HEK293 (cell line): ENCODE data around the gene MAB21L3.

Experiments used
- CTCF ChIP-seq: fragments of 450-650 bp; formaldehyde crosslinking; IDR thresholded peaks from 2 replicates; pipeline ENCODE4 v1.5.1; 2016; ENCODE audit warnings: missing biosample characterization, missing genetic modification characterization
- HOXC10 ChIP-seq: sonication (generic); formaldehyde crosslinking; IDR thresholded peaks from 2 replicates; pipeline ENCODE4 v1.8.1; 2023; ENCODE audit warnings: mild to moderate bottlenecking, missing genetic modification reagents
- ZBTB17 ChIP-seq: fragments of 450-650 bp; formaldehyde crosslinking; IDR thresholded peaks from 2 replicates; pipeline ENCODE4 v1.5.1; 2016; ENCODE audit warnings: missing biosample characterization, missing genetic modification characterization
- ZFP3 ChIP-seq: fragments of 450-650 bp; formaldehyde crosslinking; IDR thresholded peaks from 2 replicates; pipeline ENCODE4 v1.5.1; 2016; ENCODE audit warnings: low read depth, missing biosample characterization, missing genetic modification characterization
- ZFP41 ChIP-seq: fragments of 450-650 bp; formaldehyde crosslinking; IDR thresholded peaks from 2 replicates; pipeline ENCODE4 v1.5.1; 2016; ENCODE audit warnings: missing biosample characterization, missing genetic modification characterization, borderline replicate concordance
- ZIC2 ChIP-seq: fragments of 450-650 bp; formaldehyde crosslinking; IDR thresholded peaks from 2 replicates; pipeline ENCODE4 v1.5.1; 2016; ENCODE audit warnings: missing biosample characterization, missing genetic modification characterization
- ZNF324 ChIP-seq: fragments of 450-650 bp; formaldehyde crosslinking; IDR thresholded peaks from 2 replicates; pipeline ENCODE4 v1.5.1; 2016; ENCODE audit warnings: missing biosample characterization, missing genetic modification characterization
- ZNF398 ChIP-seq: fragments of 450-650 bp; formaldehyde crosslinking; IDR thresholded peaks from 2 replicates; pipeline ENCODE4 v1.5.1; 2017; ENCODE audit warnings: missing biosample characterization, missing genetic modification characterization
- ZNF449 ChIP-seq: fragments of 450-650 bp; formaldehyde crosslinking; IDR thresholded peaks from 2 replicates; pipeline ENCODE4 v1.5.1; 2017; ENCODE audit warnings: missing biosample characterization, mild to moderate bottlenecking, missing genetic modification characterization, moderate library complexity
- ZNF530 ChIP-seq: fragments of 450-650 bp; formaldehyde crosslinking; IDR thresholded peaks from 2 replicates; pipeline ENCODE4 v1.5.1; 2016; ENCODE audit warnings: low read depth, missing biosample characterization, missing genetic modification characterization
- ZNF785 ChIP-seq: fragments of 450-650 bp; formaldehyde crosslinking; IDR thresholded peaks from 2 replicates; pipeline ENCODE4 v1.5.1; 2016; ENCODE audit warnings: missing biosample characterization, missing genetic modification characterization

- no peak for TF ChIP-seq CTCF (tag by site-specific recombination)
- no peak for TF ChIP-seq HOXC10 (CRISPR knock-in tag)
- TF ChIP-seq ZBTB17 (tag by site-specific recombination) = no peak
- TF ChIP-seq ZNF449 (tag by site-specific recombination) = no peak
- TF ChIP-seq ZNF530 (tag by site-specific recombination) = no peak
- TF ChIP-seq ZFP3 (tag by site-specific recombination) = no peak
- no peak for TF ChIP-seq ZNF398 (tag by site-specific recombination)
- no peak for TF ChIP-seq ZIC2 (tag by site-specific recombination)
- TF ChIP-seq ZFP41 (tag by site-specific recombination) = no peak
- no peak for TF ChIP-seq ZNF324
- no peak for TF ChIP-seq ZNF785 (tag by site-specific recombination)
These were observed 34.4 kb upstream of the MAB21L3 start for GRCh38 chr1:116076831-116077230.
